ENCODE results near the gene ING4.

ING4 gene

GRCh38 chr12:6605421-6606330 lies 57.2 kb downstream of the ING4 start:
- DNase-seq = no peak

GRCh38 chr12:6604259-6605029 lies 58.5 kb downstream of the ING4 start:
- DNase-seq = no peak

GRCh38 chr12:6603095-6603567 lies 59.8 kb downstream of the ING4 start:
- no peak for DNase-seq

- DNase-seq = no peak
Observed at GRCh38 chr12:6602526-6602925, 60.4 kb downstream of the ING4 start.

All from Kasumi-1 (cell line).